ENCODE results near the gene NFKBIZ.

GRCh38 chr3:101879102-101879501 lies 29.8 kb downstream of the NFKBIZ start:
- TF ChIP-seq CTCF (IDR thresholded peaks at IDR 0.05) (no peak), POLR2A (IDR thresholded peaks at IDR 0.05) (no peak)

Measured in body of pancreas (tissue), 4 donors.